ENCODE data around the gene PROX2.

GRCh38 chr14:74848768-74849167, 27.2 kb downstream of the PROX2 start:
- no peak for TF ChIP-seq POLR2AphosphoS5 (IDR thresholded peaks at IDR 0.05; ENCODE audit: low read depth, low read length)
- TF ChIP-seq POLR2A (IDR thresholded peaks at IDR 0.05; ENCODE audit: low read depth, low read length), result no peak
- no peak for TF ChIP-seq TAF1 (IDR thresholded peaks at IDR 0.05; ENCODE audit: borderline replicate concordance, low read depth, low read length)
